ENCODE results near the gene NET1.
A peak's percentile ranks its signal among the peaks of the same experiment; 100 is the strongest.
"Not testable (repeated sequence)": the region's sequence is repeated elsewhere in the genome, so short reads cannot be mapped to it uniquely, and the experiment has no call there.

Gene NET1

DNA sequence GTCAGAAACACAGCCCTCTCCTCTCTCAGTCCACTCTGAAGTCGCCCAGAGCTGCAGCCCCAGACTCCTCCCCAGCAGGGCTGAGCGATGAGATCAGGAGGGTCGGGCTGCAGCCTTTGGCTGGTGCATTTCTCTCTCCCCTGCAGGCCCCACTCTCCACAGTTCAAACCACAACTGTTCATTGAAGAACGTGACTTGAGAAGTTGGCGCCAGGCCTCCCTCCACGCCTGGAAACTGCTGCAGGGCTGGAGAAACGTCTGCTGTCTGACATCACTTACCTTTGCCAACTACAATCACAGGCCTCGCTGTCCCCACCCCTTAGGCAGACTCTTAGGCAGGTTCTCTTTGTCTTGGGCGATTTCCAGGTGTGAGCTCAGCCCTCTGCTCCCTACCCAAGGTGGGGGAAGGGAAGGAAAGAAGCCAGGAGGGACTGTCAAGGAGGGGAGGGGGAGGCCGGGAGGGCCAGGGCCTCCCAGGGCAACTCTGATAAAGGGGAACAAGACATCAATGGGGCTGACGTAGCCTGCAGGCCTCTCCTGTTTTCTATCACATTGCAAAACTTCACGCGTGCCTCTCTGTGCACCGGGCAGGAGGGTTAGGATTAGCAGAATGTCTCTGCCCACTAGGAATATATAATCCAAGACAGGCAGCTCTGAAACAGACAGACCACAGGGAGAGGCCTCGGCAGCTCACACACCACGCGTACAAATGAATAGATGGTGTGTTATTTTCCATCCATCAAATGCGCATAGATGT, 54.3 kb downstream of the NET1 start:
- peak; percentile 43 for DNase-seq (ENCODE audit: low read depth, low spot score)
- H3K9ac ChIP-seq (ENCODE audit: insufficient read length, low read depth) = peak overlapping the region; percentile 92
- H3K4me3 ChIP-seq (ENCODE audit: insufficient read length, low read depth) = peak overlapping the region; percentile 41
- H3K36me3 ChIP-seq (ENCODE audit: insufficient read depth, insufficient read length, low read length) = no peaks in the 10 kb centered on the region
- peaks cover 8% of the 10 kb centered on the region; the same call in 1 of the 2 replicates for H3K9me3 ChIP-seq (ENCODE audit: insufficient read depth, low read length)
- H3K4me1 ChIP-seq (ENCODE audit: insufficient read depth, insufficient read length) = peaks cover 19% of the 10 kb centered on the region
- no peak for TF ChIP-seq SUZ12 (IDR thresholded peaks at IDR 0.05; ENCODE audit: extremely low read depth, insufficient read depth, insufficient read length)
- TF ChIP-seq ZNF274 (IDR thresholded peaks at IDR 0.05; ENCODE audit: low read depth, low read length) = no peak
- no peak for TF ChIP-seq YY1 (IDR thresholded peaks at IDR 0.05; ENCODE audit: insufficient read depth, insufficient read length)
- H3K27me3 ChIP-seq (ENCODE audit: insufficient read depth, insufficient read length) = no peaks in the 10 kb centered on the region

DNA sequence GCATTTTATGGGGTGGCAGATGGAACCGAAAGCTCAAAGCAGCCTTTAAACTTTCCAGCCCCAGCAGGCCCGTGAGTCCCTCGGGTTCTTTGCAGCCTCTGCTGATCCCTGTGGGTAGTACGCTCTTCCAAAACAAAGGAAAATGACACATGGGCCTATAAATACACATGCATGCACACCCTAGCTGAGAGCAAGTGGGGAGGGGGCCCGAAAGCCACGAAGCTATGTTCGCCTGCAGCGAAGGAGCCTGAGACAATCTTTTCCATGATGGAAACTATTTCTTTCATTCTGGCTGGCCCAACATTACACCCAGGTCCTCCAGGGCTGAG, 54.8 kb downstream of the NET1 start:
- H3K4me3 ChIP-seq (ENCODE audit: insufficient read length, low read depth) = no peak overlapping the region

DNA sequence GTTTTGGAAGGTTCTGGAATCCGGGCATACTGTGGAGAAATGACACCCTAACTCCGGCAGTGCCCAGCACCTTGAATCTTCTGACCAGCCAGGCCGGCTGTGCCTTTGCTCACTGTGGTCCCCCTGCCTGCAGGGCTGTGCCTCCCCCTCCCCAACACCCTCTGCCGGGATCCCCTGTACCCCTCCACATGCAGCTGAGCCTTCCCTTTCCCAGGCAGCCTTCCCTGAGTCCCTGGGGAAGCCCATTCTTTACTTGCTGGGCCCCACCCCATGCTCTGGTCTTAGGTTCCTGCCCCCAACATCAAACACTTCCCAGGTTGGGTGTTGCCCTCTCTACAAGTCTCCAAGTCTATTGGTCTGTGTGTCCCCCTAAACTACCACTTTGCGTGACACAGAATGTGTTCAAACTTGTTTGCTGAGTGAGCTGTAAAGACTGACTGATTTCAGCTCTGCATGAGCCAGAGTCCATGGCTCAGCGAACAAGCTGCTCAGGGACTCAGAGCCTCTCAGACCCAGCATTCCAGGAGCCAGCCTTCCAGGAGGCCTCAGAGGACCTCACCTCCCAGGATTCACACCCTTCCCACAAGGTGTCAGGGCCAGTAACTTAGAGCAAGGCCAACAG, 55.4 kb downstream of the NET1 start:
- Histone ChIP-seq H3K4me3 (ENCODE audit: insufficient read length, low read depth) (no peak overlapping the region), H3K4me1 (ENCODE audit: insufficient read depth, insufficient read length) (peaks cover 19% of the 10 kb centered on the region), H3K9ac (ENCODE audit: insufficient read length, low read depth) (no peak overlapping the region), H3K27me3 (ENCODE audit: insufficient read depth, insufficient read length) (no peaks in the 10 kb centered on the region), H3K9me3 (ENCODE audit: insufficient read depth, low read length) (peaks cover 8% of the 10 kb centered on the region; the same call in 1 of the 2 replicates), H3K36me3 (ENCODE audit: insufficient read depth, insufficient read length, low read length) (no peaks in the 10 kb centered on the region)
- DNase-seq (ENCODE audit: low read depth, low spot score) = no peak
- TF ChIP-seq SUZ12 (IDR thresholded peaks at IDR 0.05; ENCODE audit: extremely low read depth, insufficient read depth, insufficient read length) (no peak), YY1 (IDR thresholded peaks at IDR 0.05; ENCODE audit: insufficient read depth, insufficient read length) (no peak), ZNF274 (IDR thresholded peaks at IDR 0.05; ENCODE audit: low read depth, low read length) (no peak)

More for the DNA sequence above, 54.8 kb downstream of the NET1 start:
- Histone ChIP-seq H3K9ac (ENCODE audit: insufficient read length, low read depth) (peak overlapping the region; percentile 56), H3K9me3 (ENCODE audit: insufficient read depth, low read length) (peaks cover 8% of the 10 kb centered on the region; the same call in 1 of the 2 replicates), H3K36me3 (ENCODE audit: insufficient read depth, insufficient read length, low read length) (no peaks in the 10 kb centered on the region), H3K4me1 (ENCODE audit: insufficient read depth, insufficient read length) (peaks cover 19% of the 10 kb centered on the region), H3K27me3 (ENCODE audit: insufficient read depth, insufficient read length) (no peaks in the 10 kb centered on the region)
- TF ChIP-seq SUZ12 (IDR thresholded peaks at IDR 0.05; ENCODE audit: extremely low read depth, insufficient read depth, insufficient read length) (no peak), YY1 (IDR thresholded peaks at IDR 0.05; ENCODE audit: insufficient read depth, insufficient read length) (no peak), ZNF274 (IDR thresholded peaks at IDR 0.05; ENCODE audit: low read depth, low read length) (no peak)
- DNase-seq (ENCODE audit: low read depth, low spot score) = no peak

DNA sequence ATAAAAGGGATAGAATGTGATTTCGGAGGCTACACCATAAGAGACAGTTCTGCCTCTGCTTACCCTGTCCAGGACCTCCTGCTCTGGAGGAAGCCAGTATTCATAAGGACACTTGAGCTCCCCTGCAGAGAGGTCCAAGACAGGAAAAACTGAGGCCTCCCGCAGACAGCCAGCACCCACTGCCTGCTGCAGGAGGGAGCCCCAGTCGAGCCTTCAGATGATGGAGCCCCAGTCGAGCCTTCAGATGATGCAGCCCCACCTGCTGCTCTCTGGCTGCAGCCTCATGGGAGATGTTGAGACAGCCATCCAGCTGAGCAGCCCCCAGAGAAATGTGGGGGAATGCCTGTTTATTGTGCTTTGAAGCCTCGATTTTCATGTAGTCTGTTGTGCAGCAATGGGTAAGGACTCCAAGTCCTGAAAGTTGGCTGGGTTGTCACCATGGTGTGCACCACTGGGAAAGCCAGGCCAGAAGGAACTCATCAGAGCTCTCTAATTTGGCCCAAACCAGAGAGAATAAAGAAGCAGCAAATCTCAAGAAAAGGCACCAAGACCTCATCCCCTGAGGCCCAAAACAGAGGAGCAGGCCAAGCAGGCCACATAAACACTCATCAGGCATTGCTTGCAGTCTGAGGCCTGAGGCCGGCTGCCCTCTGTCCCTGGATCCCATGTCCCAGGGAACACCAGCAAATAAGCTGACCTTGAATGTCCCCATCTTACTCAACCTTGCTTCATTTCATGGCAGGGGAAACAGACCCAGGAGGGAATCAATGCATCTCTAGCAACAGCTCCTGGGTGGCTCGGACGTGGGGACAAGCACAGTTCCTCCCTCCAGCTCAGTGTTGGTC, 56.1 kb downstream of the NET1 start:
- Histone ChIP-seq H3K9me3 (ENCODE audit: insufficient read depth, low read length) (peaks cover 8% of the 10 kb centered on the region; the same call in 1 of the 2 replicates), H3K4me1 (ENCODE audit: insufficient read depth, insufficient read length) (peaks cover 19% of the 10 kb centered on the region), H3K27me3 (ENCODE audit: insufficient read depth, insufficient read length) (no peaks in the 10 kb centered on the region), H3K4me3 (ENCODE audit: insufficient read length, low read depth) (no peak overlapping the region), H3K36me3 (ENCODE audit: insufficient read depth, insufficient read length, low read length) (no peaks in the 10 kb centered on the region), H3K9ac (ENCODE audit: insufficient read length, low read depth) (peak overlapping the region; percentile 42)
- no peak for TF ChIP-seq SUZ12 (IDR thresholded peaks at IDR 0.05; ENCODE audit: extremely low read depth, insufficient read depth, insufficient read length)
- TF ChIP-seq ZNF274 (IDR thresholded peaks at IDR 0.05; ENCODE audit: low read depth, low read length) = no peak
- no peak for TF ChIP-seq YY1 (IDR thresholded peaks at IDR 0.05; ENCODE audit: insufficient read depth, insufficient read length)
- DNase-seq (ENCODE audit: low read depth, low spot score) = no peak

DNA sequence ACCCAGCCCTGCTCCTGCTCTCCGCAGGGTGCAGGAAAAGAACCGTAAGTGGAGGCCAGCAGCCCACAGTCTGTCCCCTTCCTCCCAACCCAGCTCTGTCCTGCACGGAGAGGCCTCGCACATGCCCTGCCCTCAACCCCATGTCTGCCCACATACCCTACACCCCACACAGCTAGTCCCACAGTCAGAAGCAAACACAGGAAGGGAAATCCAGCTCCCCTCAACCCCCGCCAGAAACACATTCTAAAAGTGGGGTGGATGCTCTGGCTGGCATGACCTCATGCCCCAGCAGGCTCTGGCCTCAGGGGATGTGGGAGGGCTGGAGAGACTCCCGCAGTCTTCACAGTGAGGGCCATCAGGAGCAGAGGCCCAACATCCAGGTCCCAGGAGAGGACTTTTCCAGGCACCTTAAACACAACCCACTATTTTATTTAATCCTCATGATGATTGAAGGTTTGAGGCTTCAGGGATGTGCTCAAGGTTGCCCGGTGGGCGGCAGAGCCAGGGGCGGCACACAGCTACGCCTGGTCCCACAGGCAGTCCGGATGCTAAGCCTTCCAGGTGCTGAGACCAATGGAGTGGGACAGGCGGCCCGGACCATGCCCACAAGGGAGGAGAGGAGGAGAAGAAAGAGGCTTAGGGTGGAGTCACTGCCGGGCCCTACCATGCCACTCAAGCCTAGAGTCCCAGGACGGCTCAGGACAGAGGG, 57.1 kb downstream of the NET1 start:
- no peak for TF ChIP-seq YY1 (IDR thresholded peaks at IDR 0.05; ENCODE audit: insufficient read depth, insufficient read length)
- no peak for TF ChIP-seq SUZ12 (IDR thresholded peaks at IDR 0.05; ENCODE audit: extremely low read depth, insufficient read depth, insufficient read length)
- no peak for TF ChIP-seq ZNF274 (IDR thresholded peaks at IDR 0.05; ENCODE audit: low read depth, low read length)
- no peak for DNase-seq (ENCODE audit: low read depth, low spot score)
- peak overlapping the region; percentile 1 for H3K4me3 ChIP-seq (ENCODE audit: insufficient read length, low read depth)
- no peaks in the 10 kb centered on the region for H3K36me3 ChIP-seq (ENCODE audit: insufficient read depth, insufficient read length, low read length)
- peaks cover 19% of the 10 kb centered on the region for H3K4me1 ChIP-seq (ENCODE audit: insufficient read depth, insufficient read length)
- H3K9ac ChIP-seq (ENCODE audit: insufficient read length, low read depth) = peak overlapping the region; percentile 22
- H3K9me3 ChIP-seq (ENCODE audit: insufficient read depth, low read length) = peaks cover 8% of the 10 kb centered on the region; the same call in 1 of the 2 replicates
- no peaks in the 10 kb centered on the region for H3K27me3 ChIP-seq (ENCODE audit: insufficient read depth, insufficient read length)

DNA sequence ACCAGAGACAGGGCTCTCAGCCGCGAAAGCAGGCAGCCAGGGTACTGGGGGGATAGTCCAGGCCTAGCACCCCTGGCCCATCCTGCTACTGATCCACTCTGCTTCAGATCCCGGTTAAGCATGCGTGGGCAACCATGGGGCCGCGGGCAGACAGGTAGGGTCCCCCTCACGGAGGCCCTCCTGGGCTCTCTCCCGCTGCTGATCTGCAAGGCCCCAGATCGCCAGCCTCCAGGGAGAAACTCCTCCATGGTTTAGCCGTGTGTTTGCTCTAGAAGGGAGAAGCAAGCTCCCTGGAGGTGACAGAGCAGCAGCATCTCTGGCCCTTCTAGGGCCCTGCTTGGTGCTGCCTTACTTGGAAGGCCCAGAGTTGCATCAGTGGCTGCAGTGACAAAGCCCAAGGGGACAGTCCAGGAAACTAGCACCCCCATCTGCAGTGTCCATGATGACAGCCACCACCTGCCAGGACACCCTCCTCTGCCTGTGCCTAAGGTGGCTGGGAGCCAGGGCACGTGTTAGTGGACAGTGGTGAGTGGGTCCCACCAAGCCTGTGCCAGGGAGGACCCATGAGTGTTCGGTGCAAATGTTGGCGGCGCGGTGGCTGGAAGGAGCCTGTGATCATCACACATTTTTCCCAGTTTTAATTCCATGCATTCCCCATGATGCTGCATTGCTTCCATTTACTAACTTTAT, 57.9 kb downstream of the NET1 start:
- Histone ChIP-seq H3K4me3 (ENCODE audit: insufficient read length, low read depth) (no peak overlapping the region), H3K4me1 (ENCODE audit: insufficient read depth, insufficient read length) (peaks cover 19% of the 10 kb centered on the region), H3K9me3 (ENCODE audit: insufficient read depth, low read length) (peaks cover 8% of the 10 kb centered on the region; the same call in 1 of the 2 replicates), H3K27me3 (ENCODE audit: insufficient read depth, insufficient read length) (no peaks in the 10 kb centered on the region), H3K36me3 (ENCODE audit: insufficient read depth, insufficient read length, low read length) (no peaks in the 10 kb centered on the region), H3K9ac (ENCODE audit: insufficient read length, low read depth) (peak overlapping the region; percentile 22)
- DNase-seq (ENCODE audit: low read depth, low spot score) = no peak
- TF ChIP-seq ZNF274 (IDR thresholded peaks at IDR 0.05; ENCODE audit: low read depth, low read length) (no peak), YY1 (IDR thresholded peaks at IDR 0.05; ENCODE audit: insufficient read depth, insufficient read length) (no peak), SUZ12 (IDR thresholded peaks at IDR 0.05; ENCODE audit: extremely low read depth, insufficient read depth, insufficient read length) (no peak)

DNA sequence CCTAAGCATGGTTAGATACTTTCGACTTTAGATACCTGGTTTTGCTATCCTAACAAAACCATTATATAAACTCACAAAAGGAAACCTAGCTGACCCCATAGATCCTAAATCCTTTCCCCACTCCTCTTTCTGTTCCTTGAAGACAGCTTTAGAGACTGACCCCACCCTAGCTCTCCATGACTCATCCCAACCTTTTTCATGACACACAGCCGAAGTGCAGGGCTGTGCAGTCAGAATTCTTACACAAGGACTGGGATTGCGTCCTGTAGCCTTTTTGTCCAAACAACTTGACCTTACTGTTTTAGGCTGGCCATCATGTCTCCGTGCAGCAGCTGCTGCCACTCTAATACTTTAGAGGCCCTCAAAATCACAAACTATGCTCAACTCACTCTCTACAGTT, 62.3 kb downstream of the NET1 start:
- DNase-seq (ENCODE audit: low read depth, low spot score); H3K4me3 ChIP-seq (ENCODE audit: insufficient read length, low read depth); H3K9ac ChIP-seq (ENCODE audit: insufficient read length, low read depth); H3K27me3 ChIP-seq (ENCODE audit: insufficient read depth, insufficient read length); H3K9me3 ChIP-seq (ENCODE audit: insufficient read depth, low read length); H3K36me3 ChIP-seq (ENCODE audit: insufficient read depth, insufficient read length, low read length): not testable (repeated sequence)
- peaks cover 16% of the 10 kb centered on the region for H3K4me1 ChIP-seq (ENCODE audit: insufficient read depth, insufficient read length)

DNA sequence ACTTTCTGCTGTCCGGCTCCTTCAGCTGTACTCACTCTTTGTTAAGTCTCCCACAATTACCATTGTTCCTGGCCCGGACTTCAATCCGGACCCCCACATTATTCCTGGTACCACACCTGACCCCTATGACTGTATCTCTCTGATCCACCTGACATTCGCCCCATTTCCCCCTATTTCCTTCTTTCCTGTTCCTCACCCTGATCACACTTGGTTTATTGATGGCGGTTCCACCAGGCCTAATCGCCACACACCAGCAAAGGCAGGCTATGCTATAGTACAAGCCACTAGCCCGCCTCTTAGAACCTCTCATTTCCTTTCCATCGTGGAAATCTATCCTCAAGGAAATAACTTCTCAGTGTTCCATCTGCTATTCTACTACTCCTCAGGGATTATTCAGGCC, 62.7 kb downstream of the NET1 start:
- not testable (repeated sequence) for H3K4me3 ChIP-seq (ENCODE audit: insufficient read length, low read depth); H3K9me3 ChIP-seq (ENCODE audit: insufficient read depth, low read length); H3K27me3 ChIP-seq (ENCODE audit: insufficient read depth, insufficient read length); H3K36me3 ChIP-seq (ENCODE audit: insufficient read depth, insufficient read length, low read length); DNase-seq (ENCODE audit: low read depth, low spot score); H3K9ac ChIP-seq (ENCODE audit: insufficient read length, low read depth)
- peaks cover 11% of the 10 kb centered on the region for H3K4me1 ChIP-seq (ENCODE audit: insufficient read depth, insufficient read length)

All from NT2/D1 (cell line).